HFF-Myc (cell line): Measurements from ENCODE around the gene CD200R1L.

Source experiments
- DNase-seq: peaks from one replicate; pipeline ENCODE4 v3.0.0-alpha.2; 2011; ENCODE audit warnings: low read depth; ENCODE audit errors: extremely low read depth
- H3K4me3 ChIP-seq: replicated peaks from 2 replicates; pipeline ENCODE4 v1.5.1; 2011; ENCODE audit warnings: low read depth, mild to moderate bottlenecking, control low read depth, low read length
- CTCF ChIP-seq: IDR thresholded peaks from 2 replicates; pipeline ENCODE4 v1.5.1; 2012; ENCODE audit warnings: mild to moderate bottlenecking, low read depth, low read length, control low read depth; ENCODE audit errors: missing control alignments

Gene CD200R1L

GRCh38 chr3:112773864-112774263 lies 72.8 kb downstream of the CD200R1L start:
- TF ChIP-seq CTCF: no peak
- no peak for DNase-seq
- H3K4me3 ChIP-seq: no peak overlapping the region

- TF ChIP-seq CTCF: no peak
- H3K4me3 ChIP-seq: no peak overlapping the region
- DNase-seq: no peak
Observed at GRCh38 chr3:112770951-112771350, 75.7 kb downstream of the CD200R1L start.

- no peak for TF ChIP-seq CTCF
- no peak for DNase-seq
Observed at GRCh38 chr3:112770032-112770626, 76.5 kb downstream of the CD200R1L start.

GRCh38 chr3:112769286-112769978 lies 77.2 kb downstream of the CD200R1L start:
- no peak overlapping the region for H3K4me3 ChIP-seq
- DNase-seq: no peak
- TF ChIP-seq CTCF: no peak

More at GRCh38 chr3:112770032-112770626, 76.5 kb downstream of the CD200R1L start:
- H3K4me3 ChIP-seq: no peak overlapping the region

GRCh38 chr3:112767777-112768176 lies 78.9 kb downstream of the CD200R1L start:
- no peak for TF ChIP-seq CTCF
- no peak overlapping the region for H3K4me3 ChIP-seq
- DNase-seq: no peak

GRCh38 chr3:112767177-112767576 lies 79.5 kb downstream of the CD200R1L start:
- no peak overlapping the region for H3K4me3 ChIP-seq
- TF ChIP-seq CTCF: no peak
- no peak for DNase-seq
